IMR-90 (cell line): ENCODE measurements around the gene TMTC2. TPM values are rescaled to one million over a fixed set of nuclear protein-coding genes. Genes with fewer than 3 reads are reported as not detected.

Experiments used
- ATAC-seq: fragments of 200-7000 bp; cut with Tn5 transposase; 2 replicates; pipeline ENCODE4 v1.9.1; 2020; ENCODE audit warnings: low read depth, mild to moderate bottlenecking, moderate library complexity
- BruUV-seq: library from RNA; stranded (reverse); fragments of 400-500 nt; replicated peaks from 2 replicates; lab custom pipeline; 2021; lab: Mats Ljungman, UMichigan
- CTCF ChIA-PET: fragments of 300-600 bp; formaldehyde crosslinking; extraction: SDS; loops from one replicate; lab custom pipeline; 2021; ENCODE audit warnings: antibody characterized with exemption; lab: Yijun Ruan, JAX
- POLR2A ChIA-PET: fragments of 300-600 bp; sonication (Branson Sonifier 250); formaldehyde crosslinking; loops from one replicate; lab custom pipeline; 2022; ENCODE audit warnings: antibody characterized with exemption; ENCODE audit not compliant: unreplicated experiment; lab: Charles Lee
- DNase-seq: peaks from one replicate; pipeline ENCODE4 v3.0.0; 2013
- H2AFZ ChIP-seq: replicated peaks from 2 replicates; pipeline ENCODE3; 2013; ENCODE audit warnings: low read length, mild to moderate bottlenecking; ENCODE audit not compliant: poor library complexity
- H2AK5ac ChIP-seq: 2 replicates; pipeline ENCODE4 v1.6.1; 2013; ENCODE audit warnings: low read depth, low read length, inconsistent platforms
- H2AK9ac ChIP-seq: replicated peaks from 2 replicates; pipeline ENCODE3; 2013; ENCODE audit warnings: mild to moderate bottlenecking, low read depth, low read length, moderate library complexity; ENCODE audit not compliant: poor library complexity
- H2BK120ac ChIP-seq: 2 replicates; pipeline ENCODE4 v1.6.1; 2013; ENCODE audit warnings: low read depth, low read length, inconsistent platforms
- H2BK15ac ChIP-seq: 3 replicates; pipeline ENCODE4 v1.6.1; 2013; ENCODE audit warnings: low read depth, low read length, inconsistent platforms
- H2BK20ac ChIP-seq: 2 replicates; pipeline ENCODE4 v1.6.1; 2013; ENCODE audit warnings: low read depth, mild to moderate bottlenecking, inconsistent platforms, low read length, moderate library complexity
- H2BK5ac ChIP-seq: 2 replicates; pipeline ENCODE4 v1.6.1; 2013; ENCODE audit warnings: mild to moderate bottlenecking, low read depth, low read length, inconsistent platforms; ENCODE audit not compliant: poor library complexity, severe bottlenecking
- H3K14ac ChIP-seq: replicated peaks from 2 replicates; pipeline ENCODE4 v1.6.1; 2013; ENCODE audit warnings: low read depth, low read length, inconsistent platforms
- H3K18ac ChIP-seq: 2 replicates; pipeline ENCODE4 v1.6.1; 2013; ENCODE audit warnings: low read depth, low read length, control low read depth
- H3K23ac ChIP-seq: 2 replicates; pipeline ENCODE4 v1.6.1; 2013; ENCODE audit warnings: low read depth, low read length, inconsistent platforms
- H3K27ac ChIP-seq: 2 replicates; pipeline ENCODE4 v1.5.1; 2013; ENCODE audit warnings: mild to moderate bottlenecking, control low read depth, low read length; ENCODE audit not compliant: insufficient read depth
- H3K27me3 ChIP-seq: 2 replicates; pipeline ENCODE4 v1.6.1; 2013; ENCODE audit warnings: low read length; ENCODE audit not compliant: control insufficient read depth, insufficient read depth
- H3K36me3 ChIP-seq: 2 replicates; pipeline ENCODE4 v1.6.1; 2013; ENCODE audit warnings: low read length, mixed read lengths; ENCODE audit not compliant: control insufficient read depth, insufficient read depth
- H3K4ac ChIP-seq: 2 replicates; pipeline ENCODE4 v1.6.1; 2013; ENCODE audit warnings: low read depth, low read length, inconsistent platforms
- H3K4me1 ChIP-seq: 2 replicates; pipeline ENCODE4 v1.6.1; 2013; ENCODE audit warnings: low read length, mixed read lengths; ENCODE audit not compliant: control insufficient read depth, insufficient read depth
- H3K4me2 ChIP-seq: 2 replicates; pipeline ENCODE4 v1.6.1; 2013; ENCODE audit warnings: low read depth, mild to moderate bottlenecking, control low read depth, low read length, moderate library complexity
- H3K4me3 ChIP-seq: 2 replicates; pipeline ENCODE4 v1.5.1; 2013; ENCODE audit warnings: low read depth, mild to moderate bottlenecking, control low read depth, low read length, moderate library complexity; ENCODE audit not compliant: insufficient read depth
- H3K56ac ChIP-seq: 2 replicates; pipeline ENCODE4 v1.6.1; 2013; ENCODE audit warnings: low read length, inconsistent platforms; ENCODE audit not compliant: insufficient read depth; ENCODE audit errors: extremely low read depth
- H3K79me1 ChIP-seq, 2 experiments: 2 replicates each; pipeline ENCODE4 v1.6.1; 2013; ENCODE audit warnings: low read length in 2 of 2, inconsistent platforms in 1 of 2, low read depth in 1 of 2
- H3K9ac ChIP-seq: 2 replicates; pipeline ENCODE4 v1.6.1; 2013; ENCODE audit warnings: low read depth, low read length, control low read depth
- H3K9me1 ChIP-seq: 2 replicates; pipeline ENCODE4 v1.6.1; 2013; ENCODE audit warnings: low read length, inconsistent platforms; ENCODE audit not compliant: insufficient read depth
- H3K9me3 ChIP-seq: 2 replicates; pipeline ENCODE4 v1.6.1; 2013; ENCODE audit warnings: low read length; ENCODE audit not compliant: control insufficient read depth, insufficient read depth
- H4K20me1 ChIP-seq: 2 replicates; pipeline ENCODE4 v1.6.1; 2013; ENCODE audit warnings: low read length, inconsistent platforms; ENCODE audit not compliant: insufficient read depth
- H4K5ac ChIP-seq: 2 replicates; pipeline ENCODE4 v1.6.1; 2013; ENCODE audit warnings: mild to moderate bottlenecking, low read depth, low read length, control low read depth
- H4K8ac ChIP-seq, 2 experiments: 2 replicates each; pipeline ENCODE4 v1.6.1; 2013; ENCODE audit warnings: low read depth in 2 of 2, low read length in 2 of 2, control low read depth in 1 of 2, inconsistent platforms in 1 of 2
- H4K91ac ChIP-seq: 2 replicates; pipeline ENCODE4 v1.6.1; 2013; ENCODE audit warnings: low read depth, low read length, inconsistent platforms; ENCODE audit not compliant: insufficient read depth
- CEBPB ChIP-seq: IDR thresholded peaks from 2 replicates; pipeline ENCODE4 v1.6.1; 2012; ENCODE audit warnings: low read depth, low read length, improper control_type of control experiment
- ELK1 ChIP-seq: fragments of 150-350 bp; IDR thresholded peaks from 2 replicates; pipeline ENCODE4 v1.6.1; 2016; ENCODE audit warnings: low read depth, mild to moderate bottlenecking, low read length, moderate library complexity, borderline replicate concordance
- MAFK ChIP-seq: IDR thresholded peaks from 2 replicates; pipeline ENCODE4 v1.6.1; 2012; ENCODE audit warnings: low read depth, low read length, improper control_type of control experiment
- NFE2L2 ChIP-seq: fragments of 150-350 bp; IDR thresholded peaks from 2 replicates; pipeline ENCODE4 v1.6.1; 2016; ENCODE audit warnings: low read depth, mild to moderate bottlenecking, low read length
- POLR2A ChIP-seq: IDR thresholded peaks from 2 replicates; pipeline ENCODE4 v1.6.1; 2012; ENCODE audit warnings: mild to moderate bottlenecking, low read depth, low read length
- RCOR1 ChIP-seq: IDR thresholded peaks from 2 replicates; pipeline ENCODE4 v1.6.1; 2012; ENCODE audit warnings: mild to moderate bottlenecking, low read length, improper control_type of control experiment; ENCODE audit not compliant: insufficient replicate concordance
- WGBS, 2 experiments: methylation state at CpG; one replicate each; pipeline versions ENCODE4 v1.1.5 to v1.1.7; 2013; ENCODE audit warnings: missing lambda C conversion rate in 2 of 2; ENCODE audit not compliant: insufficient read length in 1 of 2; ENCODE audit errors: extremely low coverage in 2 of 2; 5-methylcytosine and 5-hydroxymethylcytosine counted together
- dilution Hi-C: fragments of 300-500 bp; cut with HindIII; formaldehyde crosslinking; loops from one replicate; pipeline ENCODE4 v1.14.3; 2018; ENCODE audit warnings: low sequenced_read_pairs; ENCODE audit not compliant: unreplicated experiment
- in situ Hi-C: fragments of 300-500 bp; cut with MboI; formaldehyde crosslinking; loops from 3 replicates; pipeline ENCODE4 v1.14.3; 2019; ENCODE audit warnings: low sequenced_read_pairs, inconsistent platforms, mixed read lengths
- intact Hi-C: fragments of 100-400 bp; cut with micrococcal nuclease; formaldehyde crosslinking; loops from 2 replicates; pipeline ENCODE4 v1.10.0; 2022
- polyA plus RNA-seq, 3 experiments: library from polyadenylated mRNA; depleted of rRNA; stranded (reverse); fragments of >200 nt; gene quantifications; 2 replicates each; pipeline ENCODE4 v1.2.3, GENCODE V29; 2012; ENCODE audit warnings: low replicate concordance in 1 of 3
- total RNA-seq: library from RNA; depleted of rRNA; stranded (reverse); fragments of >200 nt; gene quantifications from 2 replicates; pipeline ENCODE4 v1.2.3, GENCODE V29; 2012
- TF ChIP-seq, protein P1 (sequence below): fragments of 150-350 bp; IDR thresholded peaks from 2 replicates; pipeline ENCODE4 v1.6.1; 2017; ENCODE audit warnings: mild to moderate bottlenecking, antibody characterized with exemption, low read length, low read depth
- TF ChIP-seq, protein P2 (sequence below): conservative IDR thresholded peaks from 2 replicates; pipeline ENCODE4 v1.5.1; 2012; ENCODE audit warnings: mild to moderate bottlenecking, low read depth, low read length, improper control_type of control experiment

Gene TMTC2
- total and polyA plus RNA-seq, 2 of the 4 experiments (the other 2 are of a cell fraction): 0.56 to 1.4 TPM

DNA sequence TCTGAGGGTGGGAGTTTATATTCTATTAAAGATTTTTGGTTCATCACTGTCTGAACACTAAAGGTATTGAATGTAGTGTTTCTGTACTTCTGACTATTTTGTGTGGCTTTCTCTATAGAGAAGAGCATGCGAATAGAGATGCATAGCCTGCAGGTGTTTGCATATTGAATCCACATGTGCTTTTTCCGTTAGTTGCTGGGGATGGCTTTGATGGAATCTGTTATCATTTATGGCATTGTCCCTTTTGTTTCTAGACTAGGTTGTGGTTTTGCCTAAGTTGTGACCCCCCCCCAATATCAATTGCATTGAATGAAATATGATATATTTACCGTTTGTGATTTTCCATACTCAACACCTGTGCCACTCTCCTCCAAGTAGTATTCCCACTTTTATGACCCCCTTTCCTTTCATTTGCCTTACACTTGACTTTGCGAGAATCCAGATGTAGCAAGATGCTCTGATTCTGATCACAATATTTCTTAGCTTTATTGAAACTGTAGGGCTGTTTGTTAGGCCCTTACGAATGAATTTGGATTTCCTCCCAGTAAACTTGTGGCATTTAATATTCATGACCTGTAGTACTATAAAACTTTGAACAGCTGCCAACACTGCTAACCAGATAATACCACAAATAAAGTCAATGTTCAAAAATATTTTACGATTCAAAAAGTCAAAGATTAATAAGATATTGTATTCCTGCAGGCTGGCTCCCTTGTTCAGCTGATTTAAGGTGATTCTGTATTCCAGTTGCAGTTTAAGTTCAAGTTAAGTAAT is 176.4 kb downstream of the TMTC2 start:
- in situ Hi-C loops (no loop called here), dilution Hi-C loops (no loop called here), intact Hi-C loops (no loop called here)
- Histone ChIP-seq H3K4ac (no peak overlapping the region), H3K36me3 (no peaks in the 10 kb centered on the region), H2AK5ac (no peak overlapping the region), H2AK9ac (no peak overlapping the region), H3K23ac (no peak overlapping the region), H4K8ac (no peak overlapping the region), H3K4me3 (no peak overlapping the region), H3K9me1 (no peaks in the 10 kb centered on the region), H2BK120ac (no peak overlapping the region), H4K91ac (no peak overlapping the region), H3K9ac (no peak overlapping the region), H3K56ac (no peak overlapping the region), H3K18ac (no peak overlapping the region), H3K9me3 (no peaks in the 10 kb centered on the region), H2BK20ac (no peak overlapping the region), H2BK15ac (no peak overlapping the region), H3K79me1 (no peaks in the 10 kb centered on the region), H3K14ac (no peak overlapping the region), H3K27me3 (no peaks in the 10 kb centered on the region), H4K20me1 (no peaks in the 10 kb centered on the region), H3K4me2 (no peak overlapping the region), H2BK5ac (no peak overlapping the region), H2AFZ (no peak overlapping the region), H3K27ac (no peak overlapping the region), H4K5ac (no peak overlapping the region), H3K4me1 (no peaks in the 10 kb centered on the region)
- no TSS peak for BruUV-seq
- CTCF ChIA-PET: no interaction called here
- no peak for DNase-seq
- POLR2A ChIA-PET: no interaction called here
- no peak for ATAC-seq
- no CpG with 5 or more reads among the region's 6 CpGs for WGBS, 2 experiments
- TF ChIP-seq ELK1: no peak
- TF ChIP-seq, protein P1, sequence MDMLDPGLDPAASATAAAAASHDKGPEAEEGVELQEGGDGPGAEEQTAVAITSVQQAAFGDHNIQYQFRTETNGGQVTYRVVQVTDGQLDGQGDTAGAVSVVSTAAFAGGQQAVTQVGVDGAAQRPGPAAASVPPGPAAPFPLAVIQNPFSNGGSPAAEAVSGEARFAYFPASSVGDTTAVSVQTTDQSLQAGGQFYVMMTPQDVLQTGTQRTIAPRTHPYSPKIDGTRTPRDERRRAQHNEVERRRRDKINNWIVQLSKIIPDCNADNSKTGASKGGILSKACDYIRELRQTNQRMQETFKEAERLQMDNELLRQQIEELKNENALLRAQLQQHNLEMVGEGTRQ: no peak
- no peak for TF ChIP-seq POLR2A
- no peak for TF ChIP-seq CEBPB
- TF ChIP-seq RCOR1: no peak
- TF ChIP-seq, protein P2, sequence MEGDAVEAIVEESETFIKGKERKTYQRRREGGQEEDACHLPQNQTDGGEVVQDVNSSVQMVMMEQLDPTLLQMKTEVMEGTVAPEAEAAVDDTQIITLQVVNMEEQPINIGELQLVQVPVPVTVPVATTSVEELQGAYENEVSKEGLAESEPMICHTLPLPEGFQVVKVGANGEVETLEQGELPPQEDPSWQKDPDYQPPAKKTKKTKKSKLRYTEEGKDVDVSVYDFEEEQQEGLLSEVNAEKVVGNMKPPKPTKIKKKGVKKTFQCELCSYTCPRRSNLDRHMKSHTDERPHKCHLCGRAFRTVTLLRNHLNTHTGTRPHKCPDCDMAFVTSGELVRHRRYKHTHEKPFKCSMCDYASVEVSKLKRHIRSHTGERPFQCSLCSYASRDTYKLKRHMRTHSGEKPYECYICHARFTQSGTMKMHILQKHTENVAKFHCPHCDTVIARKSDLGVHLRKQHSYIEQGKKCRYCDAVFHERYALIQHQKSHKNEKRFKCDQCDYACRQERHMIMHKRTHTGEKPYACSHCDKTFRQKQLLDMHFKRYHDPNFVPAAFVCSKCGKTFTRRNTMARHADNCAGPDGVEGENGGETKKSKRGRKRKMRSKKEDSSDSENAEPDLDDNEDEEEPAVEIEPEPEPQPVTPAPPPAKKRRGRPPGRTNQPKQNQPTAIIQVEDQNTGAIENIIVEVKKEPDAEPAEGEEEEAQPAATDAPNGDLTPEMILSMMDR: no peak
- TF ChIP-seq MAFK: no peak
- TF ChIP-seq NFE2L2: no peak
